WI38 (cell line): ENCODE measurements around the gene SMC5.

Experiments
- H3K4me3 ChIP-seq: 2 replicates; pipeline ENCODE4 v1.5.1; 2011; ENCODE audit warnings: low read depth, mild to moderate bottlenecking, control low read depth, low read length
- CTCF ChIP-seq: IDR thresholded peaks from 2 replicates; pipeline ENCODE4 v1.5.1; 2012; ENCODE audit warnings: low read depth, mild to moderate bottlenecking, control low read depth, low read length

SMC5 gene

GRCh38 chr9:70258692-70259511, at the start of gene SMC5:
SMC5 (plus strand) TSS chr9:70258978; CDS start chr9:70259079, 101 bp downstream.
- peak within 1 kb of the TSS; percentile 93 for H3K4me3 ChIP-seq
- no peak for TF ChIP-seq CTCF

- H3K4me3 ChIP-seq: no peak overlapping the region
- TF ChIP-seq CTCF: no peak
Measured at GRCh38 chr9:70217029-70217428, 41.7 kb upstream of the SMC5 start.

- H3K4me3 ChIP-seq: no peak overlapping the region
- no peak for TF ChIP-seq CTCF
Measured at GRCh38 chr9:70218767-70219166, 40.0 kb upstream of the SMC5 start.

GRCh38 chr9:70220216-70220615, 38.6 kb upstream of the SMC5 start:
- TF ChIP-seq CTCF: no peak
- no peak overlapping the region for H3K4me3 ChIP-seq

- H3K4me3 ChIP-seq: no peak overlapping the region
- TF ChIP-seq CTCF: no peak
Measured at GRCh38 chr9:70222354-70222753, 36.4 kb upstream of the SMC5 start.

- no peak overlapping the region for H3K4me3 ChIP-seq
- no peak for TF ChIP-seq CTCF
Measured at GRCh38 chr9:70228118-70228517, 30.7 kb upstream of the SMC5 start.

GRCh38 chr9:70228611-70229010, 30.2 kb upstream of the SMC5 start:
- no peak overlapping the region for H3K4me3 ChIP-seq
- TF ChIP-seq CTCF: no peak
